AG09309 (cell line): Measurements from ENCODE around the gene TRRAP.

Source experiments
- DNase-seq: peaks from one replicate; pipeline ENCODE4 v3.0.0-alpha.2; 2010; ENCODE audit warnings: low read depth
- H3K4me3 ChIP-seq: 2 replicates; pipeline ENCODE4 v1.5.1; 2011; ENCODE audit warnings: mild to moderate bottlenecking, low read depth, low read length, moderate library complexity; ENCODE audit not compliant: control insufficient read depth
- CTCF ChIP-seq: IDR thresholded peaks from 2 replicates; pipeline ENCODE4 v1.5.1; 2011; ENCODE audit warnings: mild to moderate bottlenecking, low read depth, low read length, inconsistent platforms; ENCODE audit not compliant: insufficient read depth, control insufficient read depth; ENCODE audit errors: missing control alignments

TRRAP gene

GRCh38 chr7:98879198-98879978 lies 1.1 kb downstream of the TRRAP start:
- TF ChIP-seq CTCF = peak; percentile 13
- H3K4me3 ChIP-seq = peak overlapping the region; percentile 74
- DNase-seq = no peak

GRCh38 chr7:98879979-98880315 lies 1.6 kb downstream of the TRRAP start:
- H3K4me3 ChIP-seq = peak overlapping the region; percentile 74
- DNase-seq = no peak
- no peak for TF ChIP-seq CTCF

GRCh38 chr7:98880485-98880884 lies 2.2 kb downstream of the TRRAP start:
- DNase-seq = no peak
- TF ChIP-seq CTCF = no peak
- H3K4me3 ChIP-seq = no peak overlapping the region

- DNase-seq = no peak
- no peak for TF ChIP-seq CTCF
- no peak overlapping the region for H3K4me3 ChIP-seq
Observed at GRCh38 chr7:98881561-98882315, 3.4 kb downstream of the TRRAP start.

- no peak overlapping the region for H3K4me3 ChIP-seq
- no peak for DNase-seq
- TF ChIP-seq CTCF = no peak
Observed at GRCh38 chr7:98884416-98884815, 6.1 kb downstream of the TRRAP start.

- TF ChIP-seq CTCF = no peak
- no peak for DNase-seq
- no peak overlapping the region for H3K4me3 ChIP-seq
Observed at GRCh38 chr7:98887038-98887437, 8.7 kb downstream of the TRRAP start.
